ENCODE data around the gene WDR26.

WDR26 gene

DNA sequence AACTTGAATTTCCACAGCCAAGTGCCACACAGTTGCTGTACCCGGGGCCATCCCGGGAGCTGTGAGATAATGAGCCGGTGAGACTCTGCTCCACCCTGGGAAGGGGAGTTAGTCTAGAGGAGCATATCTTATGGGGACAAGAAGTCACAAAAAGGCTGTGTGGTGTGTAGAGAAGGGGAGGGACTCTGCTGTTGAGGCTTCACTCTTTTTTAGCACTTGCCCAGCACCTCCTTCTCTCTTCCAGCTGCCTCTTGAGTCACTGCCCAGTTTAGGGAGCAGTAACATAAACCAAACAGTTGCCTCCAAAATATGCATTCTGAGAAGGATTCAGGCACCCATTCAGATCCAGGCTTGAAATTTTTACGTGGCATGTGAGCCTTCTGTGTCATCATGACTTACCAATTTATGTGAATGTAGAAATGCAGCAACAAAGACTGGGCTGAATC, 744 bp upstream of the WDR26 start (continued):
- no peak for TF ChIP-seq ZNF776 (tag by site-specific recombination; IDR thresholded peaks at IDR 0.05; ENCODE audit: borderline replicate concordance)
- TF ChIP-seq ZFP37 (tag by site-specific recombination; IDR thresholded peaks at IDR 0.05): no peak
- no peak for TF ChIP-seq ZNF518A (tag by site-specific recombination; conservative IDR thresholded peaks at IDR 0.05; ENCODE audit: low read depth)
- TF ChIP-seq ZBTB20 (tag by site-specific recombination; IDR thresholded peaks at IDR 0.05): peak; percentile 68; the same call in 1 of the 2 replicates
- no peak for TF ChIP-seq ZNF555 (tag by site-specific recombination; conservative IDR thresholded peaks at IDR 0.05)
- no peak for TF ChIP-seq SCRT2 (tag by site-specific recombination; IDR thresholded peaks at IDR 0.05)
- TF ChIP-seq ZNF341 (tag by site-specific recombination; IDR thresholded peaks at IDR 0.05; ENCODE audit: low read depth): no peak
- TF ChIP-seq FEZF1 (tag by site-specific recombination; IDR thresholded peaks at IDR 0.05): peak; percentile 5; the same call in 1 of the 2 replicates
- TF ChIP-seq ZNF660 (tag by site-specific recombination; IDR thresholded peaks at IDR 0.05): no peak; the same call in 1 of the 2 replicates
- TF ChIP-seq ZNF416 (tag by site-specific recombination; IDR thresholded peaks at IDR 0.05): no peak
- no peak for TF ChIP-seq ZNF571 (tag by site-specific recombination; IDR thresholded peaks at IDR 0.05)

- POLR2A ChIA-PET: interaction anchor here (0.6 to 2.2 kb wide), 23 partner anchors 8 to 649 kb away, joined by 3 to 9 read pairs (median 4); partner anchors contain the start of gene CNIH4
- peak overlapping the region; percentile 96 for H3K4me3 ChIP-seq (ENCODE audit: low read depth, low read length)
- H3K36me3 ChIP-seq (ENCODE audit: control insufficient read depth in 2 of 2, insufficient read depth in 1 of 2, low read length in 2 of 2): peaks cover 19 to 36% of the 10 kb centered on the region in 2 experiments
- no peaks in the 10 kb centered on the region for H3K9me3 ChIP-seq (ENCODE audit: control insufficient read depth, insufficient read depth, low read depth, low read length)
- CTCF ChIA-PET: interaction anchor here (0.7 to 0.9 kb wide), 2 partner anchors 23 to 461 kb away, joined by 3 to 4 read pairs; no protein-coding TSS in a partner anchor
- peak overlapping the region; percentile 76; the same call in 1 of the 2 replicates for H3K27ac ChIP-seq (ENCODE audit: extremely low read depth, low read depth, low read length)
- peaks cover 32% of the 10 kb centered on the region for H3K4me1 ChIP-seq (ENCODE audit: control insufficient read depth, insufficient read depth, low read length)
- TF ChIP-seq SP7 (tag by site-specific recombination; IDR thresholded peaks at IDR 0.05) (peak; percentile 32; the same call in 1 of the 2 replicates), ZIC2 (tag by site-specific recombination; IDR thresholded peaks at IDR 0.05) (0 out of 2 replicates have a peak, but pooled peaks have one; percentile 20), ZNF645 (tag by site-specific recombination; IDR thresholded peaks at IDR 0.05) (0 out of 2 replicates have a peak, but pooled peaks have one; percentile 67), TRIM28 (IDR thresholded peaks at IDR 0.05; ENCODE audit: borderline replicate concordance, low read length) (no peak), ZNF335 (tag by site-specific recombination; conservative IDR thresholded peaks at IDR 0.05) (peak; percentile 94), ZSCAN16 (tag by site-specific recombination; IDR thresholded peaks at IDR 0.05) (0 out of 2 replicates have a peak, but pooled peaks have one; percentile 31), HOXC10 (CRISPR knock-in tag; IDR thresholded peaks at IDR 0.05) (0 out of 2 replicates have a peak, but pooled peaks have one; percentile 47), GLIS2 (tag by site-specific recombination; IDR thresholded peaks at IDR 0.05) (peak; percentile 94), ZNF2 (tag by site-specific recombination; IDR thresholded peaks at IDR 0.05) (peak; percentile 76), ZSCAN5A (tag by site-specific recombination; IDR thresholded peaks at IDR 0.05) (0 out of 2 replicates have a peak, but pooled peaks have one; percentile 29), ZNF837 (tag by site-specific recombination; IDR thresholded peaks at IDR 0.05) (peak; percentile 51; the same call in 1 of the 2 replicates), ZNF324 (tag by site-specific recombination; IDR thresholded peaks at IDR 0.05) (no peak)
- TF ChIP-seq, protein P1, sequence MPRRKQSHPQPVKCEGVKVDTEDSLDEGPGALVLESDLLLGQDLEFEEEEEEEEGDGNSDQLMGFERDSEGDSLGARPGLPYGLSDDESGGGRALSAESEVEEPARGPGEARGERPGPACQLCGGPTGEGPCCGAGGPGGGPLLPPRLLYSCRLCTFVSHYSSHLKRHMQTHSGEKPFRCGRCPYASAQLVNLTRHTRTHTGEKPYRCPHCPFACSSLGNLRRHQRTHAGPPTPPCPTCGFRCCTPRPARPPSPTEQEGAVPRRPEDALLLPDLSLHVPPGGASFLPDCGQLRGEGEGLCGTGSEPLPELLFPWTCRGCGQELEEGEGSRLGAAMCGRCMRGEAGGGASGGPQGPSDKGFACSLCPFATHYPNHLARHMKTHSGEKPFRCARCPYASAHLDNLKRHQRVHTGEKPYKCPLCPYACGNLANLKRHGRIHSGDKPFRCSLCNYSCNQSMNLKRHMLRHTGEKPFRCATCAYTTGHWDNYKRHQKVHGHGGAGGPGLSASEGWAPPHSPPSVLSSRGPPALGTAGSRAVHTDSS (tag by site-specific recombination; IDR thresholded peaks at IDR 0.05): peak; percentile 83
Observed at GRCh38 chr1:224433701-224434672, 610 bp downstream of the WDR26 start.

Data from HEK293 (cell line).